Measurements from ENCODE around the gene ADISSP. TPM values are rescaled to one million over a fixed set of nuclear protein-coding genes. Genes with fewer than 3 reads are reported as not detected.
"Not testable (repeated sequence)": the region's sequence is repeated elsewhere in the genome, so short reads cannot be mapped to it uniquely, and the experiment has no call there.

ADISSP gene
- polyA plus RNA-seq, 4 donors, result 19.7 to 26.8 (median 24.1) TPM

- no peak for DNase-seq (ENCODE audit: low read depth in 4 of 4, low spot score in 3 of 4)
These were observed 30.8 kb upstream of the ADISSP start for GRCh38 chr20:3798373-3798768.

- no peak for DNase-seq (ENCODE audit: low read depth in 4 of 4, low spot score in 3 of 4)
These were observed 30.2 kb upstream of the ADISSP start for GRCh38 chr20:3797592-3798372.

- DNase-seq (ENCODE audit: low read depth in 4 of 4, low spot score in 3 of 4), result no peak
These were observed 29.6 kb upstream of the ADISSP start for GRCh38 chr20:3797226-3797545.

GRCh38 chr20:3796477-3797225 lies 29.1 kb upstream of the ADISSP start:
- DNase-seq (ENCODE audit: low read depth in 4 of 4, low spot score in 3 of 4), result no peak

GRCh38 chr20:3795511-3796468 lies 28.2 kb upstream of the ADISSP start, which contains the start of gene CDC25B:
CDC25B (plus strand) TSS chr20:3796310; CDS start chr20:3796532, 222 bp downstream.
- DNase-seq (ENCODE audit: low read depth in 4 of 4, low spot score in 3 of 4), result peak in 3 of 4 donors; percentile 73 to 83 (median 82)

- DNase-seq (ENCODE audit: low read depth in 4 of 4, low spot score in 3 of 4), result no peak
These were observed 27.3 kb upstream of the ADISSP start for GRCh38 chr20:3794701-3795420.

GRCh38 chr20:3794168-3794567 lies 26.6 kb upstream of the ADISSP start:
- not testable (repeated sequence) for DNase-seq (ENCODE audit: low read depth in 4 of 4, low spot score in 3 of 4)

- not testable (repeated sequence) for DNase-seq (ENCODE audit: low read depth in 4 of 4, low spot score in 3 of 4)
These were observed 21.6 kb upstream of the ADISSP start for GRCh38 chr20:3789201-3789600.

- DNase-seq (ENCODE audit: low read depth in 4 of 4, low spot score in 3 of 4), result no peak
These were observed 21.2 kb upstream of the ADISSP start for GRCh38 chr20:3788685-3789155.

- DNase-seq (ENCODE audit: low read depth in 4 of 4, low spot score in 3 of 4), result no peak
These were observed 19.9 kb upstream of the ADISSP start for GRCh38 chr20:3787324-3788014.

GRCh38 chr20:3786665-3787323 lies 19.2 kb upstream of the ADISSP start, which contains the start of gene CENPB:
CENPB (minus strand) TSS chr20:3786740; CDS start chr20:3786483, 257 bp downstream.
- DNase-seq (ENCODE audit: low read depth in 4 of 4, low spot score in 3 of 4), result peak in 1 of 4 donors; percentile 73

- DNase-seq (ENCODE audit: low read depth in 4 of 4, low spot score in 3 of 4), result no peak
These were observed 18.6 kb upstream of the ADISSP start for GRCh38 chr20:3786126-3786484.

- DNase-seq (ENCODE audit: low read depth in 4 of 4, low spot score in 3 of 4), result no peak
These were observed 17.9 kb upstream of the ADISSP start for GRCh38 chr20:3785240-3786125.

- DNase-seq (ENCODE audit: low read depth in 4 of 4, low spot score in 3 of 4), result no peak
These were observed 17.3 kb upstream of the ADISSP start for GRCh38 chr20:3784863-3785239.

- no peak for DNase-seq (ENCODE audit: low read depth in 4 of 4, low spot score in 3 of 4)
These were observed 16.8 kb upstream of the ADISSP start for GRCh38 chr20:3784216-3784853.

GRCh38 chr20:3783511-3784195 lies 16.1 kb upstream of the ADISSP start:
- DNase-seq (ENCODE audit: low read depth in 4 of 4, low spot score in 3 of 4), result no peak

GRCh38 chr20:3783068-3783489 lies 15.5 kb upstream of the ADISSP start:
- DNase-seq (ENCODE audit: low read depth in 4 of 4, low spot score in 3 of 4), result no peak
